NCI-H1092 treated with DMSO at 0.1 percent for 48 hours (cell line): ENCODE measurements around the gene OR2W1.

ENCODE experiments used
- DNase-seq: peaks from one replicate; lab custom pipeline; 2025; lab: John Stamatoyannopoulos, UW

OR2W1 gene

GRCh38 chr6:29045075-29045474 is at the start of gene OR2W1:
OR2W1 (minus strand) TSS chr6:29045175; CDS start chr6:29045175, 0 bp downstream.
- DNase-seq, result no peak

GRCh38 chr6:29092957-29093356 is 48.0 kb upstream of the OR2W1 start:
- no peak for DNase-seq

GRCh38 chr6:29087213-29087612 is 42.2 kb upstream of the OR2W1 start, which contains the start of gene OR2B3:
OR2B3 (minus strand) TSS chr6:29087313; CDS start chr6:29087248, 65 bp downstream.
- no peak for DNase-seq

GRCh38 chr6:29082457-29082856 is 37.5 kb upstream of the OR2W1 start:
- DNase-seq, result no peak

- DNase-seq, result no peak
Observed at GRCh38 chr6:29081312-29081711, 36.3 kb upstream of the OR2W1 start.

GRCh38 chr6:29079203-29079602 is 34.2 kb upstream of the OR2W1 start:
- DNase-seq, result no peak

- DNase-seq, result no peak
Observed at GRCh38 chr6:29071831-29072723, 27.1 kb upstream of the OR2W1 start.

- no peak for DNase-seq
Observed at GRCh38 chr6:29051680-29052079, 6.7 kb upstream of the OR2W1 start.

- DNase-seq, result no peak
Observed at GRCh38 chr6:29035951-29036350, 9.0 kb downstream of the OR2W1 start.

- no peak for DNase-seq
Observed at GRCh38 chr6:29028821-29029220, 16.2 kb downstream of the OR2W1 start.

- DNase-seq, result no peak
Observed at GRCh38 chr6:29025927-29026585, 18.9 kb downstream of the OR2W1 start.

- no peak for DNase-seq
Observed at GRCh38 chr6:29021434-29021833, 23.5 kb downstream of the OR2W1 start.

- no peak for DNase-seq
Observed at GRCh38 chr6:29019629-29020028, 25.3 kb downstream of the OR2W1 start.

- DNase-seq, result no peak
Observed at GRCh38 chr6:29017428-29017802, 27.6 kb downstream of the OR2W1 start.

GRCh38 chr6:29016559-29017427 is 28.2 kb downstream of the OR2W1 start:
- DNase-seq, result peak; percentile 36

- no peak for DNase-seq
Observed at GRCh38 chr6:29014729-29015608, 30.0 kb downstream of the OR2W1 start.

GRCh38 chr6:29011276-29011734 is 33.7 kb downstream of the OR2W1 start:
- peak; percentile 29 for DNase-seq

GRCh38 chr6:29009358-29009757 is 35.6 kb downstream of the OR2W1 start:
- DNase-seq, result no peak

- no peak for DNase-seq
Observed at GRCh38 chr6:29008089-29008488, 36.9 kb downstream of the OR2W1 start.

- DNase-seq, result no peak
Observed at GRCh38 chr6:29005183-29005885, 39.6 kb downstream of the OR2W1 start, which contains the start of gene ZNF311. ZNF311 (minus strand) TSS chr6:29005315; CDS start chr6:29003954, 1,361 bp downstream.
